HG03103 (cell line): ENCODE data around the gene CFAP410.
"Not testable (repeated sequence)": the region's sequence is repeated elsewhere in the genome, so short reads cannot be mapped to it uniquely, and the experiment has no call there.

Source experiments
- ATAC-seq: cut with Tn5 transposase; IDR thresholded peaks from one replicate; pipeline ENCODE4 v1.9.1; 2021; ENCODE audit warnings: low read depth; ENCODE audit not compliant: unreplicated experiment

The CFAP410 gene

DNA sequence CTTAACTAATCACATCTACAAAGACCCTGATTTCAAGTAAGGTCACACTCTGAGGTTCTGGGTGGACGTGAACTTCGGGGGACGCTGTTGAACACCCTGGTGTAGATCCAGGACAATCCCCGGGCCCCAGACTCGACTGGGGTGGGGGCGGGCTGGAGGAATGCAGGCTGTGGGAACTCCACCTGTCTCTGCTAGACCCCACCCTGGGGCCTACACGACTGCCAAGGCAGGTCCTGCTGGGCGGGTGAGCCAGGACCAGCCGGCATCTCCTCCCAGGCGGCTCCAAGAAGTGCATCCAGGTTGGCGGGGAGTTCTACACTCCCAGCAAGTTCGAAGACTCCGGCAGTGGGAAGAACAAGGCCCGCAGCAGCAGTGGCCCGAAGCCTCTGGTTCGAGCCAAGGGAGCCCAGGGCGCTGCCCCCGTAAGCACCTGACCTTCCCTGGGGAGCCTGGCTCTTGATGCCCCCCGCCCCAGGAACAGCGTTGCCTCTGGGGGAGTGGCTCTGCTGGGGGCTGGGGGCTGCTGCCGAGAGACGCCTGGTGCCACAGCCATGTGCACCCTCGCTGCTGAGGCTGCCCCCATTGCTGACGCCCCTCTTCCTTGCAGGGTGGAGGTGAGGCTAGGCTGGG, 49.7 kb downstream of the CFAP410 start:
- no peak for ATAC-seq

DNA sequence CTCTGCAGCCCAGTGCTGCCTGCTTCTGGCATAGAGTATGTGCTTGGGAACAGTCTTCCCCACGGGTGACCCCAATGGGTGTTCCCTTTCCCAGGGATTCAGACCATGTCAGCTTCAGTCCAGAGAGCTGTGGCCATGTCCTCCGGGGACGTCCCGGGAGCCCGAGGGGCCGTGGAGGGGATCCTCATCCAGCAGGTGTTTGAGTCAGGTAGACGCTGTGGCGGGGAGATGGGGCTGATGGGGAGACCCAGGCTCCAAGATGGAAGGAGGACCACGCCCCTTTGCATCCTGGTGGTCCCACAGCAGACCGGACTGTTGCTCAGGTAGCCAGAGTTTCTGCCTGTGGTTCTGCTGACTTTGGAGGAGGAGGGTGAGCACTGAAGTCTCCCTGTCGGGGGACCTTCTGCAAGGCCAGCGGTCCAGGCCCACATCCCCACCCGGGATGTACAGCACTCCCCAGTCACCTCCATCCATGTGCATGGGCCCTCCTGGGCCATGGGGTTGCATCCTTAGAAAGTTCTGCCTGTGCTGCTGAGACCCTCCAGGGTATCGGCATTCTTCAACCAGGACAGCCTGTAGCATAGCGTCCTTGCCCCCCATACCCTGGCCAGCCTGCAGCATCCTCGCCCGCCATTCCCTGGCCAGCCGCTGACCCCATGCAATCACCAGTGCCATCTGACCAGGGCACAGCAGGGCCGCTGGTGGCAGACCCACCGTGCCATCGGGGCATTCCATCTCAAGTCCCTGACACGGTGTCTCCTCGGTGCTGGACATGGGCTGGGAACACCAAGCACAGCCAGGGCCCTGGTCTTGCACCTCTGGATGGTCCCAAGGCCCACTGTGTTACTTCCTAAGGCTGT, 50.7 kb downstream of the CFAP410 start:
- ATAC-seq, result no peak

DNA sequence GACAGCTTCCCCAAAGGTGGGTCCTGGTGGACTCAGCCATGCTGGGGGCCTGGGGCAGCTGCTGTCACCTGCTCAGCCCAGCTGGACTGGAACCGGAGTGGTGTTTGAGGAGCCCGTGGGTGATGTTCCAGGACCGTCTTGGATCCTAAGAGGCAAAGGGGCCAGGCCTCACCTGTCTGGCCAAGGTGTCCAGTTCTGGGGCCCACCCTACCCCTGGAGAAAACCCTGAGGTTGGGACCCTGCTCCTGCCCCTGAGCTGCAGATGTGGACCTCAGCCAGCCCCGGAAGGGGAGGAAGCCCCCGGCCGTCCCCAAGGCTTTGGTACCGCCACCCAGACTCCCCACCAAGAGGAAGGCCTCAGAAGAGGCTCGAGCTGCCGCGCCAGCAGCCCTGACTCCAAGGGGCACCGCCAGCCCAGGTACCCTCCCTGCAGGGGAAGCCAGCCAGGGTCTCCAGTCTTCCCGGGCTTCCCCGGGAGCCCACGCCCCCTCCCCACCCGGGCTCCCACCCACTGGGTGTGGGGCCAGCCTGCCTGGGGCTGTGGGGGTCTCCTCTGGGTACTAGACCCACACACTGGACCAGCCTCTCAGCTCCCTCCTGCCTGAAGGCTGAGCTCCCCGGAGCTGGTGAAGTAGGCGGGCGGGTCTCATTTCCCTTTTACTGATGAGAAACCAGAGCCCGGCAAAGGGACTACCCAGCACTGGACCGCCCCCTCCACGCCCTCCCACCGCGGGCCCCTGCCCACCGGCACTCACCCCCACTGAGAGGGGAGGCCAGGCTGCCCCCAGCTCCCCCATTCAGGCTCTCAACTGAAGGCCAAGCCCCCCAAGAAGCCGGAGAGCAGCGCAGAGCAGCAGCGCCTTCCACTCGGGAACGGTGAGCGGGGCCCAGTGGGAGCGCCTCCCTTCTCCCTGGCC, 52.2 kb downstream of the CFAP410 start:
- ATAC-seq, result no peak

DNA sequence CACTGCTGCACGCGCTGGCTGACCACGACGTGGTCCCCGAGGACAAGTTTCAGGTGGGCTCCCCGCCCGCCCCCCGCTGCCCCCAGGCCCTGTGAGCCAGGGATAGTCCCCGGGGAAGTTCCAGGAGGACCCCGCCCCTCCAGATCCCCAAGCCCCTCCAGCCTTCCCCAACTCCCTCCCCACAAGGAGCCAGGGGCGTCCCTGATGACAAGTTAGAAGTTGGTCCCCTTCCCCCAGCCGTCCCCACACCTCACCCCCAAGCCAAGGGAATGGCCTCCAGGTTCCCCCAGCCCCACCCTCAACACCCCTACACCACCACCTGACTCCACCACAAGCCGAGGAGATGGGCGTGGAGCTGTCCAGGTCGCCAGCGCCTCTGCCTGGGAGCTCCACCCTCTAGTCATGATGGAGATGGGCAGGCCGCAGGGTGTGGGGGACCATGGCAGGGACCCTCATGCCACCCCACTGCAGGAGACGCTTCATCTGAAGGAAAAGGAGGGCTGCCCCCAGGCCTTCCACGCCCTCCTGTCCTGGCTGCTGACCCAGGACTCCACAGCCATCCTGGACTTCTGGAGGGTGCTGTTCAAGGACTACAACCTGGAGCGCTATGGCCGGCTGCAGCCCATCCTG, 53.0 kb downstream of the CFAP410 start:
- no peak for ATAC-seq

DNA sequence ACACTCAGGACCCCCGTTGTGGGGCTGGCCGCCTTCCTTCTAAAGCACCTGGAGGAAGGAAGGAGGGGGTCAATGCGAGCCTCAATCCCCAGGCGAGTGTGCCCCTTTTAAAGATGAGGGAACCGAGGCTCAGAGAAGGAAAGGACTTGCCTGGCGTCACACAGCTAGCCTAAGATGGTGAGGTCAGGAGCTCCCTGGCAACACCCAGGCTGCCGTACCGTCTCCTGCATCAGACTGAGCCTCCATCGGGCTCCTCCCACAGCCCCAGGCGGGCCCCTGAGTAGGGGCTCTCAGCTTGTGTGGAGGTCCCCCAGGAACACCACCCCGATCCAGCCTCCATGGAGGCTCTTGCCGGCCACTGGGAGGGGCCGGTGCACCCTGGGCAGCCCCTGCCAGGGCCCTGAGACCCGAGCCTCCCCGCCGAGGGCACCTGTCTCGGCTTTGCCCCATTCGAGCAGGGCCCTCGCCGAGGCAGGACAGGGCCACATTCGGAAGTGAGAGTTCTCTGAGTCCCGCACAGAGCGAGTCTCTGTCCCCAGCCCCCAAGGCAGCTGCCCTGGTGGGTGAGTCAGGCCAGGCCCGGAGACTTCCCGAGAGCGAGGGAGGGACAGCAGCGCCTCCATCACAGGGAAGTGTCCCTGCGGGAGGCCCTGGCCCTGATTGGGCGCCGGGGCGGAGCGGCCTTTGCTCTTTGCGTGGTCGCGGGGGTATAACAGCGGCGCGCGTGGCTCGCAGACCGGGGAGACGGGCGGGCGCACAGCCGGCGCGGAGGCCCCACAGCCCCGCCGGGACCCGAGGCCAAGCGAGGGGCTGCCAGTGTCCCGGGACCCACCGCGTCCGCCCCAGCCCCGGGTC, 53.8 kb downstream of the CFAP410 start, which contains the start of gene AIRE:
Gene AIRE, plus strand, starts transcription at position 739 of the 855 bp plus-strand sequence. CDS start 131 bp downstream, outside the sequence.
- ATAC-seq, result no peak

DNA sequence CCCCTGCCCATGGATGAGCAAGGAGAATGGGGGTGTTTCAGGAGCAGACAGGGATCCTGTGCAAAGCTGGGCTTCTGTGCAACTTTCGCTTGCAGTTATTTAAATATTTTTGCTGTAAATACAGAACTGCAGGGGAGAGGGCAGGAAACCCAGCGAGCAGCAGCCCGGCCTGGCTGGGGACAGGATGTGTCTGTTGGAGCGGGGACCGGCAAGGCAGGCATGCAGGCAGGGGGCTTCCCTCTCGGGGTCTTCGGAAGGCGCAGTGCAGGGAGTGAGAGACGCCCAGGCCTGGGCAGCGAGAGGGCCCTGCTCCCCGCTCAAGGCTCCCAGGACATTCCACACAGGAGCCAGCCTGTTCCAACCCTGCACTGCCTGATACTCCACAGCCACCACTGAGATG, 55.2 kb downstream of the CFAP410 start:
- no peak for ATAC-seq

DNA sequence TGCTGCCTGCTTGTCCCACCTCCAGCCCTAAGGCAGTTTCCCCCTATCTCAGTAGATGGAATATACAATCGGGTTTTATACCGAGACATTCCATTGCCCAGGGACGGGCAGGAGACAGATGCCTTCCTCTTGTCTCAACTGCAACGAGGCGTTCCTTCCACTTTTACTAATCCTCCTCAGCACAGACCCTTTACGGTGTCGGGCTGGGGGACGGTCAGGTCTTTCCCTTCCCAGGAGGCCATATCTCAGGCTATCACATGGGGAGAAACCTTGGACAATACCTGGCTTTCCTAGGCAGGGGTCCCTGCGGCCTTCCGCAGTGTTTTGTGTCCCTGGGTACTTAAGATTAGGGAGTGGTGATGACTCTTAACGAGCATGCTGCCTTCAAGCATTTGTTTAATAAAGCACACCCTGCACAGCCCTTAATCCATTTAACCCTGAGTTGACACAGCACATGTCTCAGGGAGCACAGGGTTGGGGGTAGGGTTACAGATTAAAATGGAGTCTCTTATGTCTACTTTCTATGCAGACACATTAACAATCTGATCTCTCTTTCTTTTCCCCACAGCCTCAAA, 55.9 kb downstream of the CFAP410 start:
- not testable (repeated sequence) for ATAC-seq

DNA sequence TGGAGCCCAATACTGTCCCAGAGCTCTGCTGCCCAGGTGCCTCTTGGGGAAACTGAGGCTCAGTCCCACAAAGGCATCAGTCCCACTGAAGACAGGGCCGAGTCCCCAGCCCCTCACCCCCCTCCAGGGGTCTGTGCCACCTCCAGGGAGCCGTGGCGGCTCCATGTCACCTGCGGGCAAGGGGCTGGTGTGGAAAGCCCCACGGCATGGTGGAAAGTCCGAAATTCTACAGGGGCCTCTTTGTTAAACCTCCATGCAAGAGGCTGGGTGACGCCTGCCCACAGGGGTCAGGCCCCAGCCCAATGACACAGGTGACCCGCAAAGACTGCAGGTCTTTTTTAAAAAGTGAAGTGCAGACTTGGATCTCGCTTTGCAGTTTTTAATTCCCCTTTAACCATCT, 56.8 kb downstream of the CFAP410 start:
- no peak for ATAC-seq

DNA sequence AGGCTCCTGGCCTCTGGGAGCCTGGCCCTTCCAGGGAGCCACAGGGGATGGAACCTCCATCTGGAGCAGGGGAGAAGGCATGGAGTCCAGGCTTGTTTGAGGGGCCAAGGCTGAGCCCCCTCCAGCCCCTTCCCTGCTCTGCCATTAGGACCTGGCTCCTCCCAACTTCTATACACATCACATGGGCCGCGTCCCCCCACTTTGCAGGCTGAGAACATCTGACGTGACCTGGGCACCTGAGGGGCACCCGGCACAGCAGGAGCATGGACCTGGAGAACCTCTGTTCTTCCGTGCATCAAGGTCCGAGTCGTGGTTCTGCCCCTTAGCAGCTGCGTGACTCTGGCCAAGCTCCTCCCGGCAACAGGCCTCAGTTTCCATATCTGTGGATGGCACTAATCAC, 57.4 kb downstream of the CFAP410 start:
- no peak for ATAC-seq

DNA sequence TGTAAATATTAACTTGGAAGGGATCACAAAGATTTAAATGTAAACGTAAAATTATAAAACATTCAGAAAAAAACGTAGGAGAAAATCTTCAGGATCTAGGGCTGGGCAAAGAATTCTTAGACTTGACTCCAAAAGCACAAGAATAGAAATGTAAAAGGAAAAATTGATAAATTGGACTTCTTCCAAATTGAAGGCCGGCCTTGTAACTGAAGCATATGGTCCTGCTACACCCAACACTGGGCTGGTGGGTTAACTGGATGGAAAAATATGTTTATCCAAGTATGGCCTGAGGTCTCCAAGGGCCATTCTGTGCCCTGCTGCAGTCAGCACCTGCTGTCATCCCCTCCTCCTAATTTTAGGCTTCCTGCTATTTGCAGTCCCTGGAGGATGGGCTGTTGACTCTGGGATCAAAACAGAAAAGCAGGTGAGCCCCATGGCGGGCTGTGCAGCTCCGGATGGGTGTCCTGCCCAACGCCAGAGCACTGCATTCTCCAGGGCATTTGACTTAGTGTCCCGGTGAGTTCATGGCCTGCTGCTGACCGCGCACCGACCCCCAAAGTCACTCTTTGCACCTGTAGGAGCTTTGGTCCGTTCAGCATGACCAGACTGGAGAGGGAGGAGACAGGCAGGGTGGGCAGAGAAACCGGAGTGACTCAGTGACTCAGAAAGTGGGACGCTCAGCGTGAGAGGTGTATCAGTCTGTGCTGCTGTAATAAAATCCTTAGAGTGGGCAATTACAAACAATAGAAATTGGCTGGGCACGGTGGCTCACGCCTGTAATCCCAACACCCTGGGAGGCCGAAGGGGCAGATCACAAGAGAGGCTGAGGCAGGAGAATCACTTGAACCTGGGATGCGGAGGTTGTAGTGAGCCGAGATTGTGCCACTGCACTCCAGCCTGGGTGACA, 59.6 kb downstream of the CFAP410 start:
- ATAC-seq, result no peak
